GM13976 (cell line): ENCODE data around the gene IL3.

Experiments used
- DNase-seq: peaks from one replicate; pipeline ENCODE4 v3.0.0; 2012; ENCODE audit warnings: low spot score
- CTCF ChIP-seq: IDR thresholded peaks from 2 replicates; pipeline ENCODE4 v1.5.1; 2012; ENCODE audit warnings: borderline replicate concordance, mild to moderate bottlenecking; ENCODE audit not compliant: insufficient read depth; ENCODE audit errors: extremely low read depth, missing control alignments, control extremely low read depth
- in situ Hi-C: fragments of 300-500 bp; cut with MboI; formaldehyde crosslinking; loops from one replicate; pipeline ENCODE4 v1.12.0; 2022; ENCODE audit warnings: low sequenced_read_pairs, mixed read lengths, inconsistent platforms; ENCODE audit not compliant: unreplicated experiment

IL3 gene

GRCh38 chr5:132070460-132071337 lies 10.2 kb downstream of the IL3 start:
- in situ Hi-C loops, result no loop called here
- TF ChIP-seq CTCF, result no peak
- DNase-seq, result peak; percentile 16

GRCh38 chr5:132071338-132071707 lies 10.9 kb downstream of the IL3 start:
- TF ChIP-seq CTCF, result no peak
- in situ Hi-C loops, result no loop called here
- peak; percentile 22 for DNase-seq

GRCh38 chr5:132072070-132072469 lies 11.6 kb downstream of the IL3 start:
- no peak for DNase-seq
- in situ Hi-C loops, result no loop called here
- no peak for TF ChIP-seq CTCF

- DNase-seq, result no peak
- in situ Hi-C loops, result no loop called here
- TF ChIP-seq CTCF, result no peak
Measured at GRCh38 chr5:132072528-132072927, 12.1 kb downstream of the IL3 start.

- no peak for TF ChIP-seq CTCF
- in situ Hi-C loops, result no loop called here
- peak; percentile 46 for DNase-seq
Measured at GRCh38 chr5:132073231-132074013, 13.0 kb downstream of the IL3 start, which contains the start of gene CSF2. Gene CSF2, plus strand, starts transcription at chr5:132073789. Its CDS starts 35 bp downstream, at chr5:132073824.

- DNase-seq, result no peak
- in situ Hi-C loops, result no loop called here
- no peak for TF ChIP-seq CTCF
Measured at GRCh38 chr5:132074091-132074771, 13.8 kb downstream of the IL3 start.
